Esophagus squamous epithelium (tissue), 4 donors: Measurements from ENCODE around the gene LTK.

Source experiments
- CTCF ChIP-seq, 6 experiments: fragments of 450-650 bp in 4 of 6; fragments of 200-600 bp in 2 of 6; sonication (generic) in 2 of 6; IDR thresholded peaks; one replicate each; pipeline ENCODE4 v1.5.1; 2016 to 2019; ENCODE audit warnings: antibody characterized with exemption in 6 of 6, mild to moderate bottlenecking in 4 of 6, moderate library complexity in 4 of 6
- POLR2A ChIP-seq, 4 donors: fragments of 450-650 bp; IDR thresholded peaks; one replicate each; pipeline ENCODE4 v1.6.1; 2017; ENCODE audit warnings: antibody characterized with exemption in 4 of 4, mild to moderate bottlenecking in 4 of 4, moderate library complexity in 3 of 4

- no peak for TF ChIP-seq CTCF (IDR thresholded peaks at IDR 0.05)
- TF ChIP-seq POLR2A (IDR thresholded peaks at IDR 0.05), result no peak
Measured at GRCh38 chr15:41530363-41530956, 16.8 kb upstream of the LTK start.
